ENCODE data around the gene ADAMTSL3.

GRCh38 chr15:83783227-83783626 is 129.3 kb downstream of the ADAMTSL3 start:
- no peak for TF ChIP-seq EZH2 (IDR thresholded peaks at IDR 0.05; ENCODE audit: borderline replicate concordance, low read length)
- TF ChIP-seq, protein P1, sequence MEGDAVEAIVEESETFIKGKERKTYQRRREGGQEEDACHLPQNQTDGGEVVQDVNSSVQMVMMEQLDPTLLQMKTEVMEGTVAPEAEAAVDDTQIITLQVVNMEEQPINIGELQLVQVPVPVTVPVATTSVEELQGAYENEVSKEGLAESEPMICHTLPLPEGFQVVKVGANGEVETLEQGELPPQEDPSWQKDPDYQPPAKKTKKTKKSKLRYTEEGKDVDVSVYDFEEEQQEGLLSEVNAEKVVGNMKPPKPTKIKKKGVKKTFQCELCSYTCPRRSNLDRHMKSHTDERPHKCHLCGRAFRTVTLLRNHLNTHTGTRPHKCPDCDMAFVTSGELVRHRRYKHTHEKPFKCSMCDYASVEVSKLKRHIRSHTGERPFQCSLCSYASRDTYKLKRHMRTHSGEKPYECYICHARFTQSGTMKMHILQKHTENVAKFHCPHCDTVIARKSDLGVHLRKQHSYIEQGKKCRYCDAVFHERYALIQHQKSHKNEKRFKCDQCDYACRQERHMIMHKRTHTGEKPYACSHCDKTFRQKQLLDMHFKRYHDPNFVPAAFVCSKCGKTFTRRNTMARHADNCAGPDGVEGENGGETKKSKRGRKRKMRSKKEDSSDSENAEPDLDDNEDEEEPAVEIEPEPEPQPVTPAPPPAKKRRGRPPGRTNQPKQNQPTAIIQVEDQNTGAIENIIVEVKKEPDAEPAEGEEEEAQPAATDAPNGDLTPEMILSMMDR (conservative IDR thresholded peaks at IDR 0.05 in 1 of 2, IDR thresholded peaks at IDR 0.05 in 1 of 2; ENCODE audit: extremely low read depth in 1 of 2, insufficient read depth in 1 of 2, low read depth in 1 of 2, low read length in 2 of 2) = no peak

Data from mammary epithelial cell (primary cell).